ENCODE measurements around the gene DES. TPM values are rescaled to one million over a fixed set of nuclear protein-coding genes. Genes with fewer than 3 reads are reported as not detected.

DES gene
- total and polyA plus RNA-seq, 2 donors (not counting 1 experiment from before 2014, with no cell fraction given): not detected

GRCh38 chr2:219461047-219461514 is 42.9 kb downstream of the DES start:
- H4K20me1 ChIP-seq (ENCODE audit: control insufficient read depth, insufficient read depth, low read length, poor library complexity, severe bottlenecking): no peaks in the 10 kb centered on the region
- WGBS (ENCODE audit: insufficient coverage): 26% methylated on average over 6 of the region's 11 CpGs
- DNase-seq (no peak), ATAC-seq (ENCODE audit: low read depth) (no peak)
- Mint-ChIP-seq H3K9me3 (ENCODE audit: insufficient read depth) (no peaks in the 10 kb centered on the region), H3K4me3 (no peak overlapping the region), H3K27me3 (peaks cover 21% of the 10 kb centered on the region), H3K27ac (no peak overlapping the region), H3K4me1 (peaks cover 3% of the 10 kb centered on the region)
- H3K27ac ChIP-seq (ENCODE audit: low read length in 2 of 2): no peak overlapping the region
- no peaks in the 10 kb centered on the region for H3K79me2 ChIP-seq (ENCODE audit: control insufficient read depth, insufficient read depth, low read length)
- H3K9me3 ChIP-seq (ENCODE audit: control extremely low read depth in 1 of 3, control insufficient read depth in 2 of 3, insufficient read depth in 1 of 3, low read length in 2 of 3): no peaks in the 10 kb centered on the region
- no peaks in the 10 kb centered on the region for H3K4me1 ChIP-seq (ENCODE audit: control insufficient read depth in 2 of 2, insufficient read depth in 2 of 2, low read length in 2 of 2)
- ChIA-PET POLR2A (no interaction called here), CTCF (interaction anchor here (12.6 kb wide), 1 partner anchor 70 kb away, joined by 146 read pairs; no protein-coding TSS in a partner anchor)
- intact Hi-C loops (cut with micrococcal nuclease): no loop called here
- TF ChIP-seq EZH2 (IDR thresholded peaks at IDR 0.05; ENCODE audit: borderline replicate concordance, insufficient read depth, low read depth, low read length, poor library complexity, severe bottlenecking) (no peak), CTCF (IDR thresholded peaks at IDR 0.05) (no peak)
- H3K9ac ChIP-seq (ENCODE audit: low read length): no peak overlapping the region
- no peak overlapping the region for H3K4me3 ChIP-seq (ENCODE audit: control extremely low read depth in 1 of 5, extremely low read depth in 1 of 5, insufficient read depth in 1 of 5, low read depth in 2 of 5, low read length in 4 of 5)
- no peak overlapping the region for H2AFZ ChIP-seq (ENCODE audit: insufficient read depth, low read depth, low read length, poor library complexity, severe bottlenecking)
- no peaks in the 10 kb centered on the region for H3K36me3 ChIP-seq (replicated peaks in 1 of 2; ENCODE audit: control extremely low read depth in 1 of 2, control insufficient read depth in 1 of 2, extremely low read depth in 1 of 2, insufficient read depth in 2 of 2, low read length in 1 of 2)
- peaks cover 0 to 12% (median 2%) of the 10 kb centered on the region in 4 experiments for H3K27me3 ChIP-seq (replicated peaks in 1 of 4; ENCODE audit: control extremely low read depth in 1 of 4, control insufficient read depth in 3 of 4, insufficient read depth in 4 of 4, low read length in 3 of 4)
- no peak overlapping the region for H3K4me2 ChIP-seq (replicated peaks; ENCODE audit: low read depth, low read length, poor library complexity, severe bottlenecking)

- no peaks in the 10 kb centered on the region for H3K4me1 ChIP-seq (ENCODE audit: control insufficient read depth in 2 of 2, insufficient read depth in 2 of 2, low read length in 2 of 2)
- Mint-ChIP-seq H3K9me3 (ENCODE audit: insufficient read depth) (no peaks in the 10 kb centered on the region), H3K4me1 (peaks cover 3% of the 10 kb centered on the region), H3K27me3 (peaks cover 18% of the 10 kb centered on the region), H3K27ac (no peak overlapping the region), H3K4me3 (no peak overlapping the region)
- H2AFZ ChIP-seq (ENCODE audit: insufficient read depth, low read depth, low read length, poor library complexity, severe bottlenecking): no peak overlapping the region
- no peak overlapping the region for H3K4me2 ChIP-seq (replicated peaks; ENCODE audit: low read depth, low read length, poor library complexity, severe bottlenecking)
- H3K27me3 ChIP-seq (replicated peaks in 1 of 4; ENCODE audit: control extremely low read depth in 1 of 4, control insufficient read depth in 3 of 4, insufficient read depth in 4 of 4, low read length in 3 of 4): peaks cover 0 to 12% (median 2%) of the 10 kb centered on the region in 4 experiments
- ATAC-seq (ENCODE audit: low read depth): no peak
- no peak overlapping the region for H3K9ac ChIP-seq (ENCODE audit: low read length)
- ChIA-PET POLR2A (no interaction called here), CTCF (interaction anchor here (12.6 kb wide), 1 partner anchor 69 kb away, joined by 146 read pairs; no protein-coding TSS in a partner anchor)
- TF ChIP-seq CTCF (IDR thresholded peaks at IDR 0.05): no peak
- TF ChIP-seq EZH2 (IDR thresholded peaks at IDR 0.05; ENCODE audit: borderline replicate concordance, insufficient read depth, low read depth, low read length, poor library complexity, severe bottlenecking): no peak
- no peak for DNase-seq
- no peak overlapping the region for H3K4me3 ChIP-seq (ENCODE audit: control extremely low read depth in 1 of 5, extremely low read depth in 1 of 5, insufficient read depth in 1 of 5, low read depth in 2 of 5, low read length in 4 of 5)
- intact Hi-C loops (cut with micrococcal nuclease): no loop called here
- H4K20me1 ChIP-seq (ENCODE audit: control insufficient read depth, insufficient read depth, low read length, poor library complexity, severe bottlenecking): no peaks in the 10 kb centered on the region
- H3K9me3 ChIP-seq (ENCODE audit: control extremely low read depth in 1 of 3, control insufficient read depth in 2 of 3, insufficient read depth in 1 of 3, low read length in 2 of 3): no peaks in the 10 kb centered on the region
- no peak overlapping the region for H3K27ac ChIP-seq (ENCODE audit: low read length in 2 of 2)
- H3K36me3 ChIP-seq (replicated peaks in 1 of 2; ENCODE audit: control extremely low read depth in 1 of 2, control insufficient read depth in 1 of 2, extremely low read depth in 1 of 2, insufficient read depth in 2 of 2, low read length in 1 of 2): no peaks in the 10 kb centered on the region
- 90% methylated on average over 13 of the region's 14 CpGs for WGBS (ENCODE audit: insufficient coverage)
- no peaks in the 10 kb centered on the region for H3K79me2 ChIP-seq (ENCODE audit: control insufficient read depth, insufficient read depth, low read length)
Measured at GRCh38 chr2:219461669-219462068, 43.5 kb downstream of the DES start.
